ENCODE results near the gene NHLRC2. TPM values are rescaled to one million over a fixed set of nuclear protein-coding genes. Genes with fewer than 3 reads are reported as not detected.

Gene NHLRC2
- total RNA-seq, 1 experiment from 2014 or later: 30.9 TPM

DNA sequence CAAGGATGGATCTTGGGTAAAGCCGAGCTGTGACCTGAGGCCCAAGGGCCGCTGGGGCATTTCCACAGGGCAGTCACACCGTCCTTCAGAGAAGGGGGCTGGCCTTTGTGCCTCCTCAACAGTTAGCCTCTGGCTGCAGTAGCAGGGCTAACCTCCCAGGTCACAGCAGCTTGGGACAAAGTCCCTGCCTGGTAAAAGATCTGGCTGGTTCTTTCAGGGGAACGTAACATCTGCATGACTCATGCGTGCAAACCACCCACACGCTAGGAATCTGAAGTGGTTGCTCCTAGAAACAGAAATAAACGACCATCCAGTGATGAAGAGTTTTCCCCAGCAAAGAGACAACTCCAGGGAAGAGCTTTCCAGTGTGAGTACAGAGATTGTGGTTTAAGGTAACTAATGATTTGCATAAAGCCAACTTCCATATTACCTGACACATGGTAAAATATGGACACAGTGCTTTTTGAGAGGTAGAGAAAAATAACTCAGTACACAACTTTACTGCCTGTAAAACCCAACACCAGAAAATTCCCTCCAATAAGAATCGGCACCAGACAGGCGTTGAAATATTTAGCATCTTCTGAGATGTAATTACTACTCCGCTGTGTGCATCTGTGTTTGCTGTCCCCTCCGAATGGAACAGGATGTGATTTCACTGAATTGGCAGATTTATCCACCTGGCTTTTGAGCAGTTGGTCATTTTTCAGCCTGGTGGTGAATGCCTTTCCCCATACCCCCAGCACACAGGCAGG, 104.3 kb downstream of the NHLRC2 start:
- H3K27ac Mint-ChIP-seq: no peak overlapping the region
- H3K27ac ChIP-seq (ENCODE audit: insufficient read length, low read depth, low read length): no peak overlapping the region
- H2AFZ ChIP-seq (ENCODE audit: low read length): no peak overlapping the region

More for the DNA sequence above, 104.3 kb downstream of the NHLRC2 start:
- Histone ChIP-seq H4K5ac (ENCODE audit: insufficient read length, low read depth, low read length) (no peak overlapping the region), H3K79me1 (ENCODE audit: insufficient read depth, low read depth, low read length, poor library complexity, severe bottlenecking) (no peaks in the 10 kb centered on the region), H3K4me2 (ENCODE audit: insufficient read depth, insufficient read length, low read length) (no peak overlapping the region), H3K23me2 (ENCODE audit: insufficient read length, low read depth, low read length, poor library complexity, severe bottlenecking) (no peaks in the 10 kb centered on the region), H3K23ac (ENCODE audit: insufficient read length, low read depth, low read length) (no peak overlapping the region), H3K4me1 (ENCODE audit: insufficient read depth, low read length) (no peaks in the 10 kb centered on the region), H3K4ac (ENCODE audit: low read depth, low read length) (no peak overlapping the region), H4K8ac (replicated peaks; ENCODE audit: insufficient read length, low read depth, low read length) (no peak overlapping the region), H3K27me3 (ENCODE audit: insufficient read depth, low read length) (no peaks in the 10 kb centered on the region; the same call in 1 of the 2 replicates), H4K91ac (ENCODE audit: insufficient read length, low read depth, low read length) (no peak overlapping the region), H3K79me2 (ENCODE audit: insufficient read depth, low read length) (no peaks in the 10 kb centered on the region), H3K56ac (ENCODE audit: insufficient read length, low read depth, low read length) (no peak overlapping the region), H2BK20ac (ENCODE audit: low read depth, low read length, poor library complexity, severe bottlenecking) (no peak overlapping the region), H2BK15ac (ENCODE audit: low read depth, low read length) (no peak overlapping the region), H3K14ac (ENCODE audit: insufficient read depth, low read length) (no peak overlapping the region), H2AK5ac (ENCODE audit: insufficient read length, low read length) (no peak overlapping the region), H3K18ac (ENCODE audit: insufficient read length, low read depth, low read length) (no peak overlapping the region), H4K20me1 (ENCODE audit: control insufficient read depth, insufficient read depth, insufficient read length) (no peaks in the 10 kb centered on the region), H3T11ph (ENCODE audit: low read length) (no peak overlapping the region), H2BK12ac (ENCODE audit: insufficient read length, low read depth, low read length) (no peak overlapping the region), H3K9me3 (ENCODE audit: control insufficient read depth, low read depth, low read length) (no peaks in the 10 kb centered on the region), H2BK5ac (ENCODE audit: insufficient read length, low read length) (no peak overlapping the region), H2BK120ac (ENCODE audit: low read depth, low read length, poor library complexity, severe bottlenecking) (no peak overlapping the region), H3K9ac (ENCODE audit: extremely low read depth, insufficient read length, low read length) (no peak overlapping the region)
- Mint-ChIP-seq H3K4me1 (peaks cover 8 to 9% of the 10 kb centered on the region in 2 experiments; a peak in 2 of 4 replicates), H3K9me3 (no peaks in the 10 kb centered on the region; a peak in 1 of 5 replicates), H3K4me3 (no peak overlapping the region), H3K27me3 (ENCODE audit: low read depth) (no peaks in the 10 kb centered on the region), H3K36me3 (ENCODE audit: insufficient read depth in 1 of 3, low read depth in 3 of 3) (no peaks in the 10 kb centered on the region)
- TF ChIP-seq, protein P1, sequence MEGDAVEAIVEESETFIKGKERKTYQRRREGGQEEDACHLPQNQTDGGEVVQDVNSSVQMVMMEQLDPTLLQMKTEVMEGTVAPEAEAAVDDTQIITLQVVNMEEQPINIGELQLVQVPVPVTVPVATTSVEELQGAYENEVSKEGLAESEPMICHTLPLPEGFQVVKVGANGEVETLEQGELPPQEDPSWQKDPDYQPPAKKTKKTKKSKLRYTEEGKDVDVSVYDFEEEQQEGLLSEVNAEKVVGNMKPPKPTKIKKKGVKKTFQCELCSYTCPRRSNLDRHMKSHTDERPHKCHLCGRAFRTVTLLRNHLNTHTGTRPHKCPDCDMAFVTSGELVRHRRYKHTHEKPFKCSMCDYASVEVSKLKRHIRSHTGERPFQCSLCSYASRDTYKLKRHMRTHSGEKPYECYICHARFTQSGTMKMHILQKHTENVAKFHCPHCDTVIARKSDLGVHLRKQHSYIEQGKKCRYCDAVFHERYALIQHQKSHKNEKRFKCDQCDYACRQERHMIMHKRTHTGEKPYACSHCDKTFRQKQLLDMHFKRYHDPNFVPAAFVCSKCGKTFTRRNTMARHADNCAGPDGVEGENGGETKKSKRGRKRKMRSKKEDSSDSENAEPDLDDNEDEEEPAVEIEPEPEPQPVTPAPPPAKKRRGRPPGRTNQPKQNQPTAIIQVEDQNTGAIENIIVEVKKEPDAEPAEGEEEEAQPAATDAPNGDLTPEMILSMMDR (conservative IDR thresholded peaks at IDR 0.05): no peak
- no peak for DNase-seq
- WGBS (ENCODE audit: extremely low coverage, insufficient read length, low lambda C conversion rate): no CpG with 5 or more reads among the region's 11 CpGs
